OCI-LY3 (cell line): ENCODE results near the gene MUC20.

ENCODE experiments used
- CTCF ChIP-seq: fragments of 200-600, 300-600 bp; sonication (generic); IDR thresholded peaks from 2 replicates; pipeline ENCODE4 v1.5.1; 2014; ENCODE audit warnings: antibody characterized with exemption, low read length, low read depth
- EZH2phosphoT487 ChIP-seq: fragments of 200-600 bp; shearing (Covaris generic); IDR thresholded peaks from 2 replicates; pipeline ENCODE4 v1.6.1; 2018; ENCODE audit warnings: antibody characterized with exemption, mixed run types, low read depth

- no peak for TF ChIP-seq CTCF
- no peak for TF ChIP-seq EZH2phosphoT487
Measured at GRCh38 chr3:195708626-195709481, 11.9 kb upstream of the MUC20 start.
